Measurements from ENCODE around the gene SPATS2.
A peak's percentile ranks its signal among the peaks of the same experiment; 100 is the strongest.

Gene SPATS2

DNA sequence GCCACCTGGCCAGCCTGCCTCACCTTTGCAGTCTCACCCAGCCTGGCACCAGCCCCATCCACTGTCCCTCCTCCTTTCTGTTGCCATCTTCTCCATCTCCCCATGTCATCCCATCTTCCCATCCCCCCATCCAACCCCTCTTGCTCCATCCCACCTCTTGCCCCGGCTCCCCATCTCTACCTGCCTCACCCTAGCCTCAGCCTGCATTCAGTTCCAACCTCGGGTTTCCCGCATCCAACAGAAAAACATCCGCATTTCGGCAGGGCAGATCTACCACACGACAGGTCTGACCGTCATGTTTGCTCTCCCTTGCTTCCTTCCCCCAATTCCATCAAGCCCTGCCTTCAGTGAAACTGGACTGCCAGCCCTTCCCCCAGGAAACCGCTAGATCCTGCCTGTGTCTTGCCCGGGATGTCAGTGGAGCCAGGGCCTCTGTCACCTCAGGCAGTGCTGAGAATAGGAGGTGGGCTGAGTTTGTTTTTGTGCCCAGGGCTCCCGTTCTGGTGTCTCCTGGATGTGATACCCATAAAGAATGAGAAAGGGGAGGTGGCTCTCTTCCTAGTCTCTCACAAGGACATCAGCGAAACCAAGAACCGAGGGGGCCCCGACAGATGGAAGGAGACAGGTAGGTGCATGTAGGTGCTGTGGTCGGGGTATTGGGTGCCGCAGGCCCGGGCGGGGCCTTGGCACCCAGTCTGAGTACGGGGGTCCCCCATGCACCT is 174.0 kb downstream of the SPATS2 start:
- no peak for DNase-seq (ENCODE audit: low spot score)

DNA sequence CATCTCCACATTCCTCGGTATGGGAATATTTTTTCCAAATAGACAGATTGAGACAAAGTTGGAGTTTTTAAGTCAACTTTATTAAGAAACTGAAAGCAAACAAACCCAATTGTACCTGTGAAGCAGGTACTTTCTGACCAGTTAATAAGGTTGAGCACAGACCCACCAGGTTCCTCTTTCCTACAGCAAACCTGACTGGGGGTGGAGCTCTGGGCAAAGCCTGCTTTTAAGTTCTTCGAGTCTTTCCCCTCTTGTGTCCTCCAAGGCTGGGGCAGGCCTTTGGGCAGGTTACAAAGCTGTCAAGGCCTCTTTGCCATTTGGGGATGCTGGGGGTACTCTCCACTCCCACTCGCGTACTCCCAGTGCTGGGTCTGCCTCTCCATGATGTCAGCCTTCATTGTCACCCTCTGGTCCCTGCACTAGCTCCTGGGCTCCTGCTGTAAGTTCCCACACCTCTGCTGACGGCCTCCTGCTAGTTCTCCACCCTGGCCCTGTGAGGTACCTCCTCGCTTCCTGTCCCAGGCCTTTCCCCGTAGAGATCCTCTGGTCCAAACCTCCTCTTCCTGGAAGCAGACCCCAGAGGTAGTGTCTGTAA is 174.7 kb downstream of the SPATS2 start:
- no peak for DNase-seq (ENCODE audit: low spot score)

DNA sequence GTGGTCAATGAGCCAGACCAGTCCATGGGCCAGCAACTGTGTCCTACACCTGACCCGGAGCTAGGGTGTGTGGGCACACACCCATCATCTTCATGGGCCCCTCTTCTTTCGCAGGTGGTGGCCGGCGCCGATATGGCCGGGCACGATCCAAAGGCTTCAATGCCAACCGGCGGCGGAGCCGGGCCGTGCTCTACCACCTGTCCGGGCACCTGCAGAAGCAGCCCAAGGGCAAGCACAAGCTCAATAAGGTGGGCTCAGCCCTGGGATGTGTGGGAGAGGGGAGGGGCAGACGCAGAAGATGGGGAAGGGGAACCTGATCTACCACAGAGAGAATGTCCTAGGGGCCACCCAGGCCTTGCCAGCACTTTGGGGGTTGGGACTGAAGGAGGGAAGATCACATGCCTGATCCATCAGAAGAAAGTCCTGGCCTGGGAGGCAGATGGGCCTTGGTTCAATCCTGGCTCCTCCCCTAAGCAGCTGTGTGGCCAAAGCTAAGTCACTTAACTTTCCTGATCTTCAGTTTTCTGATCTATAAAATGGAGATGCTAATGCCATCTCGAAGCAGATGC is 175.4 kb downstream of the SPATS2 start:
- DNase-seq (ENCODE audit: low spot score), result no peak

DNA sequence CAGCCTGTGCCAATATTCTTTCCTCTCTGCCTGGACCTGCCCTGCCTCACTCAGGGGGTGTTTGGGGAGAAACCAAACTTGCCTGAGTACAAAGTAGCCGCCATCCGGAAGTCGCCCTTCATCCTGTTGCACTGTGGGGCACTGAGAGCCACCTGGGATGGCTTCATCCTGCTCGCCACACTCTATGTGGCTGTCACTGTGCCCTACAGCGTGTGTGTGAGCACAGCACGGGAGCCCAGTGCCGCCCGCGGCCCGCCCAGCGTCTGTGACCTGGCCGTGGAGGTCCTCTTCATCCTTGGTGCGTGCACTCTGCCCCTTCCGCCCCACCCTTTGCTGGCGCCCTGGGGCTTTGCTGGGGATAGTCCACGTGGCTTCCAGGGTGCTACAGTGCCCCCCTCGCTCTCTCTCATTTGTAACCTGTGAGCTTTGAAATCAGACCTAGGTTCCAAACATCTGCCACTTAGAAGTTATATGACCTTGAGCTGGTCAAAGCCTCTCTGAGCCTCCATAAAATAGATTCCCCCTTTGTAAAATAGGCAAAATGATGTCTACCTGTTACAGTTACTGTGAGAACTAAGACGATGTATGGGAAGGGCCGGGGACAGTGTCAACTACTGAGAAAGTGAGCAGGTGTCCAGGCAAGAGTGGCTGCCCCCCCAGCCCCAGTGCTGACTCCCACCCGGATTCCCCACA is 176.1 kb downstream of the SPATS2 start:
- no peak for DNase-seq (ENCODE audit: low spot score)

DNA sequence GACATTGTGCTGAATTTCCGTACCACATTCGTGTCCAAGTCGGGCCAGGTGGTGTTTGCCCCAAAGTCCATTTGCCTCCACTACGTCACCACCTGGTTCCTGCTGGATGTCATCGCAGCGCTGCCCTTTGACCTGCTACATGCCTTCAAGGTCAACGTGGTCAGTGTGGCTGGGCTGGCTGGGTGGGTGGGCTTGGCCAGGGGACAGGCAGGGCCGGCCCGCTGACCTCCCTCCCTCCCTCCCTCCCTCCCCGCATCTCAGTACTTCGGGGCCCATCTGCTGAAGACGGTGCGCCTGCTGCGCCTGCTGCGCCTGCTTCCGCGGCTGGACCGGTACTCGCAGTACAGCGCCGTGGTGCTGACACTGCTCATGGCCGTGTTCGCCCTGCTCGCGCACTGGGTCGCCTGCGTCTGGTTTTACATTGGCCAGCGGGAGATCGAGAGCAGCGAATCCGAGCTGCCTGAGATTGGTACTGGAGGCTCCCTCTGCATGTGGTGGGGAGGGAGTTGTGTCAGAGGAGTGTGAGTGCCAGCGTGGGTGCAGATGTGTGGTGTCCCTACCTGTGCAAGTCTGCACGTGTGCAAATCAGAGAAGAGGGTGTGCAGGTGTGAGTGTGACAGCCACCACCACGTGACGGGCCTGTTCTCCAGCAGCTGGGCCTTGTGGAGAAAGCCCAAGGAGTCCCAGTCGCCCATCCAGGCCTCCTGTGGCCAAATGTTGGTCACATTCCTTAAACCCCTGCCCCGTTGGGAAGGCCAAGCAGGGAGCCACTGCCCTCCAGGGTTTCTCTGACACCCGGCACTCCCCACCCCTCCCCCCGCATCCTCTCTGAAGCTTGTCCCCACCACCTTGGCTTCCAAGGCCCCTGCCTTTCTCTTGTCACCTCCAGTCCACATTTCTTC is 176.9 kb downstream of the SPATS2 start:
- no peak for DNase-seq (ENCODE audit: low spot score)

DNA sequence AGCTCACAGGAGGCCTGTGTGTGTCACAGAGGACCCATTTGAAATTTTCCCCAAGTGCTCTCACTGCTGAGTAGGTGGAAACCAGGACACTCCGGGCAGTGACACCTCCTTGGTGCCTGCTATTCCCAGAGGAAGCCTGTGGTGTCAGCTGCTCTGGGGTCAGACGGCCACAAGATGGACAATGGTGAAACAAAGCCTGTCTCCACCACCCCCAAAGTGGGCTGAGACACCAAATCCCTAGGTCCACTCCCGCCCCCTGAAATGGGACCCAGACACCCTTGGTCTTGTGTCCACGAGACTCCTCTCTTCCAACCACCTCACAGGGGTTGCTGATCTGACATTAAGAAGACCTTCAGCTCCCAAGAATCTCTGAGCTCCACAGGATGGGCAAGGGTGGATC is 178.6 kb downstream of the SPATS2 start:
- DNase-seq (ENCODE audit: low spot score), result no peak

DNA sequence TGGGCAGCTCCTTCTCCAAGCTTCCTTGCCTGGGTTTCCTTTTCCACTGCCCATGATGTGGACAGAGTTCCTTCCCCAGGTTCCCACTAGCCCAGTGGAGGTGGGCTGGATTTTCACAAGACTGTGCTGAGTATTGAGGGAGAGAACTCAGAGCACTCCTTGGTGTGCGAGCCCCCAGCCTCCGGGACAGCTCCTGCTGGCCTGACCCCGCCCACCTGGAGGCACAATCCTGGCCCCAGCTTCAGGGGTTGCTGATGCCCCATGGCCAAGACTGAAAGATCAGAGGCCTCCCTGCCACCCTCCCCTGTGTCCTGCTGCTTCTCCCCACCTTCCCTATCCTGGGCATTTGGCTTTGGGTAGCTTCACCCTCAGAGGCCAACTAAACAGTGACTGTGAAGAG is 179.2 kb downstream of the SPATS2 start:
- no peak for DNase-seq (ENCODE audit: low spot score)

DNA sequence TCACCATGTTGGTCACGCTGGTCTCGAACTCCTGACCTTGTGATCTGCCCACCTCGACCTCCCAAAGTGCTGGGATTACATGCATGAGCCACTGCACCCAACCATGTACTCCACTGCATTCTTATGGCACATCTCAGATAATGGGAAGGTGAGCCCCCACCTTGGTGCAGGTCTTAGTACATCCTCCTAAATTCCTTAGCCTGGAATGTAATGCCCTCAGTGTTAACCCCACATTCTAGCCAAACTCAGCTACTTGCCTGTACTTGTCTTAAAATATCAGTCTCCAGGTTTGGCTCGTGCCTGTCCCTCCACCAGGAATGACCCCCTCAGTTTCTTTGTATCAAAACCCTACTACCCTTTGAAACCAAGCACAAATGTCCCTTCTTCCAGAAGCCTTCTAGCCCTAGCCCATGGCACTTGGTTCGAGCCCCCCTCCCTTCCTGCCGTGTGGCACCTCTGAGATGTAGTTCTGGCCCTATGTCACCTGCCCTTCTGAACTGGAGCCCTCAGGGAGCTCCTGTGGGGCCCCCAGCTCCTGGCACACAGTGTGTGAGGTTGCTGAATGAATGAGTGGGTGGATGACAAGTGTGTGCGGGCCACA is 179.9 kb downstream of the SPATS2 start:
- no peak for DNase-seq (ENCODE audit: low spot score)

DNA sequence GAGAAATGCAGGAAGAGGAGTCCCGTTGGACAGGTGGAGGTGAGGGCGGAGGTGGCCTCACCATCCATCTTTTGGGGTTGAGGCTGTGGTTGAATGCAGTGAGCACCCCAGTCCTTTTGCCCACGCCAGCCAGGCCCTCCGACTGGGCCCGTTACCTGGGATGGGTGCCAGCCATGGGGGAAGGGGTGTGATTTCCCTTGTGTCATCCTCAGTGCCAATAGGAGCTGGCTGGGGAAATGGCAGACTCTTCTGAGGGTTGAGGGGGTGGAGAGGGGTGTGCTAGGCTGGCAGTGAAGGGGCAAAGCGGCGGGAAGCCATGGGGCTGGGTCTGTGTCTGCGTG is 181.2 kb downstream of the SPATS2 start:
- no peak for DNase-seq (ENCODE audit: low spot score)

DNA sequence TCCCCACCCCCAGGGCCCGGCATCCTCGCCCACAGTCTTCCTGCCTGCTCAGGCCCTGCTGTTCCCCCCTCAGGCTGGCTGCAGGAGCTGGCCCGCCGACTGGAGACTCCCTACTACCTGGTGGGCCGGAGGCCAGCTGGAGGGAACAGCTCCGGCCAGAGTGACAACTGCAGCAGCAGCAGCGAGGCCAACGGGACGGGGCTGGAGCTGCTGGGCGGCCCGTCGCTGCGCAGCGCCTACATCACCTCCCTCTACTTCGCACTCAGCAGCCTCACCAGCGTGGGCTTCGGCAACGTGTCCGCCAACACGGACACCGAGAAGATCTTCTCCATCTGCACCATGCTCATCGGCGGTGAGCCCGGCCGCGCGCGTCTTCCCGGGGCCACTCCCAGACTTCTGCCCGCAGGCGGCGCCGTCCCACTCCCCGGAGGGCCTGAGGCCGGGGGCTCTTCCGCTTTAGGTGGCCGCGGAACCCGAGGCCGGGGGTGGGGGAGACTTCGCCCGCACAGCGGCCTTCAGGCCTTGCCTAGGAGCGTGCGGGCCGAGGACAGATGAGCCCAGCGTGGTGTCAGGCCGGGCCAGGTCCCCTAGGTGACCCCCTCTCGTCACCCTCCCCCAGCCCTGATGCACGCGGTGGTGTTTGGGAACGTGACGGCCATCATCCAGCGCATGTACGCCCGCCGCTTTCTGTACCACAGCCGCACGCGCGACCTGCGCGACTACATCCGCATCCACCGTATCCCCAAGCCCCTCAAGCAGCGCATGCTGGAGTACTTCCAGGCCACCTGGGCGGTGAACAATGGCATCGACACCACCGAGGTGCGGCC is 181.8 kb downstream of the SPATS2 start:
- no peak for DNase-seq (ENCODE audit: low spot score)

DNA sequence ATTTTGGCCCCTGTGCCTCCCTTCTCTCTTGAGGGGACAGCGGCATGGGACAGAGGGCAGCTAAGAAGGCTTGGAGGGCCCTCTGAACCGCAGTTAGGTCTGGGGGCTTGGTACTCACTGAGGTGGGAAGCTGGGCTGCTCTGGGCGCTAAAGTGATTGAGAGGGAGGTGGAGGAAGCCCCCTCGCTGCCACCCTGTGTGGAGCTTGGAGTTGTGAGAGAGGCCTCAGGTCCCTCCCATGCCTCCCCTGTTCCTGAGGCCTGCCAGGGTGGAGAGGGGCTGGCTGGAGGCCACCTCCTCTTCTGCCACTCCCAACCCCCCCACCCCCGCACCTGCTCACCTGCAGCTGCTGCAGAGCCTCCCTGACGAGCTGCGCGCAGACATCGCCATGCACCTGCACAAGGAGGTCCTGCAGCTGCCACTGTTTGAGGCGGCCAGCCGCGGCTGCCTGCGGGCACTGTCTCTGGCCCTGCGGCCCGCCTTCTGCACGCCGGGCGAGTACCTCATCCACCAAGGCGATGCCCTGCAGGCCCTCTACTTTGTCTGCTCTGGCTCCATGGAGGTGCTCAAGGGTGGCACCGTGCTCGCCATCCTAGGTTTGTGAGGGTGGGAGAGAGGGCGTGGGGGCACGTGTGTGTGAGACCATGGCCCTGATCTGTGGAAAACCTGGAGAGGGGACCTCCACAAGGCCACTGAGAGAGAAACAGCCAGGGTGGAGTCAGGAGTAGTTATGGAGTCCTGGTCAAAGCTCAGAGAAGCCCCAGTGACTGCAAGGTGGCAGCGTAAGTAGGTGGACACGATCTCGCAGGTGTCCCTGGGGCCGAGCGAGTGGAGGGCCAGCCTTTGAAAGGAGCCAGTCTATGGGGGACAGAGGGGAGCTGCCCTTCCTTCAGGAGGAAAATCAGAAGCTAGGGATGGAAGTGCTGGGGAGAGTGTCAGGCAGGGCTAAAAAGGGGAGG is 182.8 kb downstream of the SPATS2 start:
- no peak for DNase-seq (ENCODE audit: low spot score)

DNA sequence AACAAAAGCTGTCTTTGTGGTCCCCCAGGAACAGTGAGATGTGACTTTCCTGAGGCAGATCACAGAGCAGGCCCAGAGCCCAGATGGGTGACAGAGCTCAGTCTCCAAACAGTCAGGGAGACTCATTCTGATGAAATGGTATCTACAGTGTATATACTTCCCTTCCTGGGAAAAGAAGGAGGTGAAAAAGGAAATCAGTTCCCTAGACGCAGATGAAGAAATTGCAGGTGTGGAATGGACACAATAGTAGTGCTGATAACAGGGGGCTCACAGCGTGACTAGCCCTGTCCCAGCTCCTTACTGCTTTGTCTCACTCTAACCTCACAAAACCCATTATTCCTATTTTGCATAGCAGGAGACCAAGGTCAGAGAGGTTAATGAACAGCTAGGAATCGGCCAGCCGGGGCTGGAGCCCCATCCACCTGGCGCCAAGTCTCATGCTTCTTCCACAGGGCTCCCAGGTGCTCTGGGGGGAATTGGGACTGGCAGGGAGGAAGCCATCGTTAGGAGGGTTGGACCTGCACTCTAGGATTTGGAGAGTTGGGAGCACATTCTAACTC is 183.5 kb downstream of the SPATS2 start:
- no peak for DNase-seq (ENCODE audit: low spot score)

DNA sequence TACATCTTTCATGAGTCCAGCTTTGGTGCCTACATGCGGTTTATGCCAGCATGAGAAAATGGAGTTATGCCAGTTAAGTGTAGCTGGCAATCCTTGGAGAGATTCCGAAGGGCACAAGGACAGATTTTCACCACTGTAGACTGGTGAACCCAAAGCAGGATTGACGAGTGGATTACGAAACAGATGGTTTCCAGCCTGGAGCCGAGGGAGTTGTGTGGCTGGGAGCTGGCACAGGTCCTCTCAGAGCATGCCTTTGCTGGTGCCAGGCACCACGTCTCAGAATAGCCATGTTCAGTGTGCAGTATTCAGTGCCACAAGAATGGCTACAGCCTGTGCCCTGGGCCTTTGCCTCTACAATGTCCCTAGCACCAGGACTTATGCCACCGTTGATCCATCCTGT is 184.8 kb downstream of the SPATS2 start:
- DNase-seq (ENCODE audit: low spot score), result no peak

DNA sequence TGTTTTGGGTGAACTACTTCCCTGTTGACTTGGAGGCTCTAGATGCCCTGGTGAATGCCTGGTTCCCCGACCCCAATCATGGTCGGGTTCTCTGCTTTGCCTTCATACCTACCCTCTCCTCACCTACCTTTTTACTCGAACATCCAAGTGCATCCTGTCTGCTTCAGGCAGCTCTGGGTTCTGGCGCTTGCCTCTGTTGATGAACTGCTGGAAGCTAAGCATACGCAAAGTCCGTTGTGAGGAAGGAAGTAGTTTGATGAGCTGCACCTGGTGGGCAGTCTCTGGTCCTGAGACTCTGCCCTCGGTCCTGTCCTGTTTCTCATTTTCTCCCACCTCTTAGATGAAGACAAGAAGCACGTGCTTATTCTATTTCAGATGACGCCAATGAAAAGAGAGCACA is 185.2 kb downstream of the SPATS2 start:
- DNase-seq (ENCODE audit: low spot score), result no peak

DNA sequence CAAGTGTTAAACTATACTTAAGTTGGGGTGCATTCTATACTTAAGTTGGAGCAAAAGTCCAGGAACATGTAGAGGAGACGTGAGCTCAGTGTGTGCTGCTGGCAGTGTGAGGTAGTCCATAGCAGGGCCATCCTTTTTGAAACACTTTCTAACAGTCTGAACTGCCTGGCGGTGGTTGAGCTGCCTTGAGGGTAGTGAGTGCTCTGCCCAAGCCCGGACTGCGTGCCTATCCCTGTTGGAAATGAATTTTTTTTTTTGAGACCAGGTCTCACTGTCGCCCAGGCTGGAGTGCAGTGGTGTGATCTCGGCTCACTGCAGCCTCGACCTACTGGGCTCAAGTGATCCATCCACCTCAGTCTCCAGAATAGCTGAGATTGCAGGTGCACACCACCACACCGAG is 185.6 kb downstream of the SPATS2 start:
- DNase-seq (ENCODE audit: low spot score), result no peak

DNA sequence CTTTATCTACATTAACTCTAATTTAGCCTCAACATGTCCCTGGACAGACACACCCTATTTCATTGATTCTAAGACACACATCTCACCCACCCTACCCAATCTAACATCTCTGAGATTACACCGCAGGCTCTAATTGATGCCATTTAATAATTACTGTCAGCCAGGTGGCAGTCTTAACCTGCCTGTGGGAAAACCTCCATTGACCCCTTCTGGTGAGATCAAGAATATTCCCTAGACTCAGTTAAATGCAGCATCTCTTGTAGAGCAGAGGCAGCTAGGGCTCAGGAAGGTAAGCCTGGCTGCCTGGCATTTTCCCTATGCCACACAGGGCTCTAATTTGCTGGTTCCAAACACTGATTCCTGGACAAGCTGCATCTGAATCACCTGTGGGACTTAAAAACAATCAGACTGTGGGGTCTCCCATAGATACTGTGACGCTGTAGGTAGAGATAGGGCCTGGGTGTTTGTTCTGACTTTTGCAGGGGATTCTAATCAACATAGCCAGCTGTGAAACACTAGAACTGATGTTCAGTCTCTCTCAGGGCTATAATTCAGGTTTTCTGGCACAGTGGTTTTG is 186.3 kb downstream of the SPATS2 start:
- peak; percentile 78 for DNase-seq (ENCODE audit: low spot score)

DNA sequence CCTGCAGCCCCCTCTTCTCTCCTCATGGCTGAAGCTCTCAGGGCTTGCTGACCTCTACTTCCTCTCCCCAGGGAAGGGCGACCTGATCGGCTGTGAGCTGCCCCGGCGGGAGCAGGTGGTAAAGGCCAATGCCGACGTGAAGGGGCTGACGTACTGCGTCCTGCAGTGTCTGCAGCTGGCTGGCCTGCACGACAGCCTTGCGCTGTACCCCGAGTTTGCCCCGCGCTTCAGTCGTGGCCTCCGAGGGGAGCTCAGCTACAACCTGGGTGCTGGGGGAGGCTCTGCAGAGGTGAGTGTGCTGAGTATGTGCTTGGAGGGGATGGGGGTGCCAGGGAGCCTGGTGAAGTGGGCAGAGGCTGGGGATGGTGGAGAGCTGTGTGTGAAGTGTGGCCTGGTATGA is 187.0 kb downstream of the SPATS2 start:
- no peak for DNase-seq (ENCODE audit: low spot score)

DNA sequence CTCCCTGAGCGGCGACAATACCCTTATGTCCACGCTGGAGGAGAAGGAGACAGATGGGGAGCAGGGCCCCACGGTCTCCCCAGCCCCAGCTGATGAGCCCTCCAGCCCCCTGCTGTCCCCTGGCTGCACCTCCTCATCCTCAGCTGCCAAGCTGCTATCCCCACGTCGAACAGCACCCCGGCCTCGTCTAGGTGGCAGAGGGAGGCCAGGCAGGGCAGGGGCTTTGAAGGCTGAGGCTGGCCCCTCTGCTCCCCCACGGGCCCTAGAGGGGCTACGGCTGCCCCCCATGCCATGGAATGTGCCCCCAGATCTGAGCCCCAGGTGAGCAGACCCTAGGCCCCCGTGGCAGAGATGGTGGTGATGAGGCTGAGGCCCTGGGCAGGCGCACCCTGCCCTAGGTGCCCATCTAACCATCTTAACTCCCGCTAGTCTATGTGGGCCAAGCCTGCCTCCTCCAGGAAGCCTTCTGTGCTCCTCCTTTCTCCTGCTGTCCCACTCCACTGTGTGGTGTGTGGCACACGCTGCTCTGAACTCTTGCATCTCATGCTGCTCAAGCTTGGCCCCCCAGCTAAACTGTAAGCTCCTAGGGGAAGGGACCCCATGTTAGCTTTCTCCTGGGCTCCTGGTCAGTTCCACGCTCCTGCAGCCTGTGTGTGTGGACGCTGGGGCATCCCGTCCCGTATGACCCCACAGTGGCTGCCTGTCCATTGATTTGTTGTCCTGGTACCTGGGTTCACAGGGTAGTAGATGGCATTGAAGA is 188.5 kb downstream of the SPATS2 start:
- no peak for DNase-seq (ENCODE audit: low spot score)
